GM23338 (cell line): Measurements from ENCODE around the gene COX15. TPM values are rescaled to one million over a fixed set of nuclear protein-coding genes. Genes with fewer than 3 reads are reported as not detected.

Experiments
- ATAC-seq: fragments of 200-7000 bp; cut with Tn5 transposase; 3 replicates; pipeline ENCODE4 v1.9.1; 2020
- DNase-seq: peaks from one replicate; pipeline ENCODE4 v3.0.0-alpha.2; 2015; ENCODE audit warnings: low spot score
- H2AFZ ChIP-seq: fragments of 200-600 bp; sonication (generic); 2 replicates; pipeline ENCODE4 v1.8.0; 2016; ENCODE audit warnings: antibody characterized with exemption, mild to moderate bottlenecking, moderate library complexity
- H3F3A ChIP-seq: fragments of 200-600 bp; sonication (generic); replicated peaks from 2 replicates; pipeline ENCODE4 v1.8.0; 2017; ENCODE audit warnings: antibody characterized with exemption, mixed run types, low read depth
- H3K27ac ChIP-seq: fragments of 200-600 bp; sonication (generic); 2 replicates; pipeline ENCODE4 v1.6.1; 2016; ENCODE audit warnings: low read depth
- H3K27me3 ChIP-seq: fragments of 200-600 bp; sonication (generic); 2 replicates; pipeline ENCODE4 v1.8.0; 2016; ENCODE audit warnings: mild to moderate bottlenecking, mixed run types, moderate library complexity; ENCODE audit not compliant: insufficient read depth
- H3K36me3 ChIP-seq: fragments of 200-600 bp; sonication (generic); 2 replicates; pipeline ENCODE4 v1.8.0; 2016; ENCODE audit warnings: mild to moderate bottlenecking; ENCODE audit not compliant: insufficient read depth
- H3K4me1 ChIP-seq: fragments of 200-600 bp; sonication (generic); 2 replicates; pipeline ENCODE4 v1.8.0; 2016; ENCODE audit warnings: mild to moderate bottlenecking, moderate library complexity; ENCODE audit not compliant: insufficient read depth
- H3K4me2 ChIP-seq: fragments of 200-600 bp; sonication (generic); 2 replicates; pipeline ENCODE4 v1.7.1; 2017; ENCODE audit warnings: mixed run types
- H3K4me3 ChIP-seq: fragments of 200-600 bp; sonication (generic); 2 replicates; pipeline ENCODE4 v1.6.1; 2016; ENCODE audit warnings: mixed run types
- H3K79me2 ChIP-seq: fragments of 200-600 bp; sonication (generic); replicated peaks from 2 replicates; pipeline ENCODE4 v1.8.0; 2017; ENCODE audit warnings: mild to moderate bottlenecking; ENCODE audit not compliant: insufficient read depth
- H3K9me2 ChIP-seq: fragments of 200-600 bp; sonication (generic); 2 replicates; pipeline ENCODE4 v1.8.0; 2017; ENCODE audit not compliant: insufficient read depth
- H4K20me1 ChIP-seq: fragments of 200-600 bp; sonication (generic); replicated peaks from 2 replicates; pipeline ENCODE4 v1.8.0; 2017; ENCODE audit warnings: mild to moderate bottlenecking; ENCODE audit not compliant: insufficient read depth
- H3K27ac Mint-ChIP-seq: 2 replicates; pipeline ENCODE4 v1.8.0; 2020; ENCODE audit warnings: inconsistent platforms, mild to moderate bottlenecking, moderate library complexity, mixed read lengths
- H3K27me3 Mint-ChIP-seq: 3 replicates; pipeline ENCODE4 v1.8.0; 2022; ENCODE audit warnings: low read depth, mild to moderate bottlenecking, moderate library complexity, mixed read lengths, inconsistent platforms; ENCODE audit not compliant: insufficient read depth, poor library complexity
- H3K36me3 Mint-ChIP-seq: 3 replicates; pipeline ENCODE4 v1.8.0; 2021; ENCODE audit warnings: low read depth, mild to moderate bottlenecking, inconsistent platforms, moderate library complexity, mixed read lengths
- H3K4me1 Mint-ChIP-seq: 3 replicates; pipeline ENCODE4 v1.8.0; 2020; ENCODE audit warnings: mild to moderate bottlenecking, inconsistent platforms, mixed read lengths
- H3K4me3 Mint-ChIP-seq: 3 replicates; pipeline ENCODE4 v1.8.0; 2021; ENCODE audit warnings: moderate library complexity, mild to moderate bottlenecking, inconsistent platforms, mixed read lengths
- H3K9me3 Mint-ChIP-seq: 3 replicates; pipeline ENCODE4 v1.8.0; 2020; ENCODE audit warnings: moderate library complexity, mild to moderate bottlenecking, inconsistent platforms, mixed read lengths
- CREB1 ChIP-seq: fragments of 250-450 bp; sonication (Bioruptor Pico); IDR thresholded peaks from 2 replicates; pipeline ENCODE4 v1.5.0; 2020; ENCODE audit warnings: low read depth, mild to moderate bottlenecking, moderate library complexity
- EZH2 ChIP-seq: fragments of 200-600 bp; sonication (generic); IDR thresholded peaks from one replicate; pipeline ENCODE4 v1.8.0; 2017; ENCODE audit warnings: antibody characterized with exemption, mild to moderate bottlenecking, low read depth; ENCODE audit not compliant: unreplicated experiment
- EZH2phosphoT487 ChIP-seq: fragments of 200-600 bp; sonication (generic); IDR thresholded peaks from one replicate; pipeline ENCODE4 v1.8.1; 2018; ENCODE audit warnings: antibody characterized with exemption; ENCODE audit not compliant: unreplicated experiment
- JUNB ChIP-seq: IDR thresholded peaks from one replicate; pipeline ENCODE4 v1.6.1; 2016; ENCODE audit warnings: antibody characterized with exemption; ENCODE audit not compliant: unreplicated experiment
- NANOG ChIP-seq: IDR thresholded peaks from 2 replicates; pipeline ENCODE4 v1.6.1; 2016; ENCODE audit warnings: antibody characterized with exemption, borderline replicate concordance
- POLR2AphosphoS5 ChIP-seq: IDR thresholded peaks from 2 replicates; pipeline ENCODE4 v1.6.1; 2016; ENCODE audit warnings: antibody characterized with exemption, low read depth
- ZNF114 ChIP-seq: fragments of 250-450 bp; sonication (Bioruptor Pico); IDR thresholded peaks from 2 replicates; pipeline ENCODE4 v1.5.0; 2020; ENCODE audit warnings: mild to moderate bottlenecking, moderate library complexity
- ZNF331 ChIP-seq: fragments of 250-450 bp; sonication (Bioruptor Pico); IDR thresholded peaks from 2 replicates; pipeline ENCODE4 v1.5.0; 2020; ENCODE audit warnings: low read depth, mild to moderate bottlenecking, moderate library complexity
- polyA plus RNA-seq: library from polyadenylated mRNA; unstranded; fragments of >200 nt; fragmentation: Nextera tagmentation; extraction: Ambion mirVana; gene quantifications from 2 replicates; pipeline ENCODE4 v1.2.1, GENCODE V29; 2016
- total RNA-seq: library from RNA; depleted of rRNA; stranded (reverse); fragments of >200 nt; shearing (Covaris generic); gene quantifications from 2 replicates; pipeline ENCODE4 v1.2.3, GENCODE V29; 2014
- TF ChIP-seq, protein P1 (sequence below), 2 experiments: fragments of 200-600 bp in 1 of 2; sonication (generic) in 1 of 2; conservative IDR thresholded peaks; 2 replicates each; pipeline versions ENCODE4 v1.5.1 to v1.6.1; 2016 to 2017; ENCODE audit warnings: antibody characterized with exemption in 2 of 2, low read depth in 2 of 2, mild to moderate bottlenecking in 2 of 2, moderate library complexity in 1 of 2
- TF ChIP-seq, protein P2 (sequence below): fragments of 250-450 bp; sonication (Bioruptor Pico); IDR thresholded peaks from 2 replicates; pipeline ENCODE4 v1.5.0; 2020; ENCODE audit warnings: mild to moderate bottlenecking, moderate library complexity
- TF ChIP-seq, protein P3 (sequence below): IDR thresholded peaks from one replicate; pipeline ENCODE4 v1.6.1; 2018; ENCODE audit warnings: antibody characterized with exemption; ENCODE audit not compliant: unreplicated experiment

Gene COX15
- total and polyA plus RNA-seq, 2 experiments from 2014 or later = 22.3 to 38.1 TPM

DNA sequence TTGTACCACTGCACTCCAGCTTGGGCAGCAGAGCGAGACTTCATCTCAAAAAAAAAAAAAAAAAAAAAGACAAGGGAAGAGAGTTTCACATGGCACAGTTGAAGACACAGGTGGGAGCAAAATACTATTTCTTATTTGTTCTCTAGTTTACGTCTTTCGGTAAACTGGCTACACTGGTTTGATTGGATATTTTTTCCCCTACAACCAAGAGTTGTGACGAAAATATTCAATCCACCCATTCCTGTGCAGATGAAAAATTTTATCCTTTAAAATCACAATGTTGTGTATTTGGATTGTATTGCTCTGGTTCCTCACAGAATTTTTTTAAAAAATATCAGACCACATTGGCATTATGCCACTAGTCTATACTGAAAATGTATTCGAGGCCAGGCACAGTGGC lies 36.0 kb upstream of the COX15 start (continued):
- TF ChIP-seq NANOG (no peak), EZH2phosphoT487 (no peak), JUNB (no peak), CREB1 (CRISPR knock-in tag) (no peak), EZH2 (no peak)
- TF ChIP-seq, protein P1, sequence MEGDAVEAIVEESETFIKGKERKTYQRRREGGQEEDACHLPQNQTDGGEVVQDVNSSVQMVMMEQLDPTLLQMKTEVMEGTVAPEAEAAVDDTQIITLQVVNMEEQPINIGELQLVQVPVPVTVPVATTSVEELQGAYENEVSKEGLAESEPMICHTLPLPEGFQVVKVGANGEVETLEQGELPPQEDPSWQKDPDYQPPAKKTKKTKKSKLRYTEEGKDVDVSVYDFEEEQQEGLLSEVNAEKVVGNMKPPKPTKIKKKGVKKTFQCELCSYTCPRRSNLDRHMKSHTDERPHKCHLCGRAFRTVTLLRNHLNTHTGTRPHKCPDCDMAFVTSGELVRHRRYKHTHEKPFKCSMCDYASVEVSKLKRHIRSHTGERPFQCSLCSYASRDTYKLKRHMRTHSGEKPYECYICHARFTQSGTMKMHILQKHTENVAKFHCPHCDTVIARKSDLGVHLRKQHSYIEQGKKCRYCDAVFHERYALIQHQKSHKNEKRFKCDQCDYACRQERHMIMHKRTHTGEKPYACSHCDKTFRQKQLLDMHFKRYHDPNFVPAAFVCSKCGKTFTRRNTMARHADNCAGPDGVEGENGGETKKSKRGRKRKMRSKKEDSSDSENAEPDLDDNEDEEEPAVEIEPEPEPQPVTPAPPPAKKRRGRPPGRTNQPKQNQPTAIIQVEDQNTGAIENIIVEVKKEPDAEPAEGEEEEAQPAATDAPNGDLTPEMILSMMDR (conservative IDR thresholded peaks at IDR 0.05; ENCODE audit: low read depth in 2 of 2) = no peak

DNA sequence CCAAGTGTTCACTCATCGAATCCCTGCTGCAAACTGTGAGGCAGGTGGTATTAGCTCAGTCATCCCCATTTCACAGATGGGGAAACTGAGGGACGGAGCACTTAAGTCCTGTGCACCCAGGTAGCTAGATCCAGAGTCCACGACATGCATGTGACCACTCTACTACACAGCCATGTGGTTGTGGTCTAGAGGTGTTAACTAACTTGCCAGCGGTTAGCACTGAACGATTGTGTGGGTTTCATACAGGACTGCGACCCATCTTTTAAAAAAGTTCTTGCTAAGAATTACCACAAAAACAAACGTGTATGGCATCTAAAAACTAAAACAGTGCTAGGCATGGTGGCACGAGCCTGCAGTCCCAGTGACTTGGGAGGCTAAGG lies 34.4 kb upstream of the COX15 start:
- H3K4me3 ChIP-seq = no peak overlapping the region
- H4K20me1 ChIP-seq = no peaks in the 10 kb centered on the region; the same call in 1 of the 2 replicates
- H3K9me3 Mint-ChIP-seq = no peaks in the 10 kb centered on the region
- no peak overlapping the region for H3K4me2 ChIP-seq
- ATAC-seq = no peak
- no peak overlapping the region for H3K27ac ChIP-seq
- H3K27me3 ChIP-seq = no peaks in the 10 kb centered on the region
- no peaks in the 10 kb centered on the region for H3K27me3 Mint-ChIP-seq
- no peaks in the 10 kb centered on the region for H3F3A ChIP-seq
- peaks cover under 1% of the 10 kb centered on the region; the same call in 2 of the 3 replicates for H3K36me3 Mint-ChIP-seq
- H3K36me3 ChIP-seq = no peaks in the 10 kb centered on the region
- no peak overlapping the region for H2AFZ ChIP-seq
- peaks cover 4% of the 10 kb centered on the region; the same call in 1 of the 2 replicates for H3K9me2 ChIP-seq
- no peak for DNase-seq
- H3K79me2 ChIP-seq = no peaks in the 10 kb centered on the region
- H3K4me1 Mint-ChIP-seq = no peaks in the 10 kb centered on the region
- H3K27ac Mint-ChIP-seq = no peak overlapping the region
- no peaks in the 10 kb centered on the region for H3K4me1 ChIP-seq
- H3K4me3 Mint-ChIP-seq = no peak overlapping the region
- TF ChIP-seq ZNF114 (CRISPR knock-in tag) (no peak), POLR2AphosphoS5 (no peak), NANOG (no peak), ZNF331 (CRISPR knock-in tag) (no peak), CREB1 (CRISPR knock-in tag) (no peak), EZH2phosphoT487 (no peak)
- TF ChIP-seq, protein P2, sequence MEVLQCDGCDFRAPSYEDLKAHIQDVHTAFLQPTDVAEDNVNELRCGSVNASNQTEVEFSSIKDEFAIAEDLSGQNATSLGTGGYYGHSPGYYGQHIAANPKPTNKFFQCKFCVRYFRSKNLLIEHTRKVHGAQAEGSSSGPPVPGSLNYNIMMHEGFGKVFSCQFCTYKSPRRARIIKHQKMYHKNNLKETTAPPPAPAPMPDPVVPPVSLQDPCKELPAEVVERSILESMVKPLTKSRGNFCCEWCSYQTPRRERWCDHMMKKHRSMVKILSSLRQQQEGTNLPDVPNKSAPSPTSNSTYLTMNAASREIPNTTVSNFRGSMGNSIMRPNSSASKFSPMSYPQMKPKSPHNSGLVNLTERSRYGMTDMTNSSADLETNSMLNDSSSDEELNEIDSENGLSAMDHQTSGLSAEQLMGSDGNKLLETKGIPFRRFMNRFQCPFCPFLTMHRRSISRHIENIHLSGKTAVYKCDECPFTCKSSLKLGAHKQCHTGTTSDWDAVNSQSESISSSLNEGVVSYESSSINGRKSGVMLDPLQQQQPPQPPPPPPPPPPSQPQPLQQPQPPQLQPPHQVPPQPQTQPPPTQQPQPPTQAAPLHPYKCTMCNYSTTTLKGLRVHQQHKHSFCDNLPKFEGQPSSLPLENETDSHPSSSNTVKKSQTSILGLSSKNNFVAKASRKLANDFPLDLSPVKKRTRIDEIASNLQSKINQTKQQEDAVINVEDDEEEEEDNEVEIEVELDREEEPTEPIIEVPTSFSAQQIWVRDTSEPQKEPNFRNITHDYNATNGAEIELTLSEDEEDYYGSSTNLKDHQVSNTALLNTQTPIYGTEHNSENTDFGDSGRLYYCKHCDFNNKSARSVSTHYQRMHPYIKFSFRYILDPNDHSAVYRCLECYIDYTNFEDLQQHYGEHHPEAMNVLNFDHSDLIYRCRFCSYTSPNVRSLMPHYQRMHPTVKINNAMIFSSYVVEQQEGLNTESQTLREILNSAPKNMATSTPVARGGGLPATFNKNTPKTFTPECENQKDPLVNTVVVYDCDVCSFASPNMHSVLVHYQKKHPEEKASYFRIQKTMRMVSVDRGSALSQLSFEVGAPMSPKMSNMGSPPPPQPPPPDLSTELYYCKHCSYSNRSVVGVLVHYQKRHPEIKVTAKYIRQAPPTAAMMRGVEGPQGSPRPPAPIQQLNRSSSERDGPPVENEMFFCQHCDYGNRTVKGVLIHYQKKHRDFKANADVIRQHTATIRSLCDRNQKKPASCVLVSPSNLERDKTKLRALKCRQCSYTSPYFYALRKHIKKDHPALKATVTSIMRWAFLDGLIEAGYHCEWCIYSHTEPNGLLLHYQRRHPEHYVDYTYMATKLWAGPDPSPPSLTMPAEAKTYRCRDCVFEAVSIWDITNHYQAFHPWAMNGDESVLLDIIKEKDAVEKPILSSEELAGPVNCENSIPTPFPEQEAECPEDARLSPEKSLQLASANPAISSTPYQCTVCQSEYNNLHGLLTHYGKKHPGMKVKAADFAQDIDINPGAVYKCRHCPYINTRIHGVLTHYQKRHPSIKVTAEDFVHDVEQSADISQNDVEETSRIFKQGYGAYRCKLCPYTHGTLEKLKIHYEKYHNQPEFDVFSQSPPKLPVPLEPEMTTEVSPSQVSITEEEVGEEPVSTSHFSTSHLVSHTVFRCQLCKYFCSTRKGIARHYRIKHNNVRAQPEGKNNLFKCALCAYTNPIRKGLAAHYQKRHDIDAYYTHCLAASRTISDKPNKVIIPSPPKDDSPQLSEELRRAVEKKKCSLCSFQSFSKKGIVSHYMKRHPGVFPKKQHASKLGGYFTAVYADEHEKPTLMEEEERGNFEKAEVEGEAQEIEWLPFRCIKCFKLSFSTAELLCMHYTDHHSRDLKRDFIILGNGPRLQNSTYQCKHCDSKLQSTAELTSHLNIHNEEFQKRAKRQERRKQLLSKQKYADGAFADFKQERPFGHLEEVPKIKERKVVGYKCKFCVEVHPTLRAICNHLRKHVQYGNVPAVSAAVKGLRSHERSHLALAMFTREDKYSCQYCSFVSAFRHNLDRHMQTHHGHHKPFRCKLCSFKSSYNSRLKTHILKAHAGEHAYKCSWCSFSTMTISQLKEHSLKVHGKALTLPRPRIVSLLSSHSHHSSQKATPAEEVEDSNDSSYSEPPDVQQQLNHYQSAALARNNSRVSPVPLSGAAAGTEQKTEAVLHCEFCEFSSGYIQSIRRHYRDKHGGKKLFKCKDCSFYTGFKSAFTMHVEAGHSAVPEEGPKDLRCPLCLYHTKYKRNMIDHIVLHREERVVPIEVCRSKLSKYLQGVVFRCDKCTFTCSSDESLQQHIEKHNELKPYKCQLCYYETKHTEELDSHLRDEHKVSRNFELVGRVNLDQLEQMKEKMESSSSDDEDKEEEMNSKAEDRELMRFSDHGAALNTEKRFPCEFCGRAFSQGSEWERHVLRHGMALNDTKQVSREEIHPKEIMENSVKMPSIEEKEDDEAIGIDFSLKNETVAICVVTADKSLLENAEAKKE (CRISPR knock-in tag) = no peak
- TF ChIP-seq, protein P3, sequence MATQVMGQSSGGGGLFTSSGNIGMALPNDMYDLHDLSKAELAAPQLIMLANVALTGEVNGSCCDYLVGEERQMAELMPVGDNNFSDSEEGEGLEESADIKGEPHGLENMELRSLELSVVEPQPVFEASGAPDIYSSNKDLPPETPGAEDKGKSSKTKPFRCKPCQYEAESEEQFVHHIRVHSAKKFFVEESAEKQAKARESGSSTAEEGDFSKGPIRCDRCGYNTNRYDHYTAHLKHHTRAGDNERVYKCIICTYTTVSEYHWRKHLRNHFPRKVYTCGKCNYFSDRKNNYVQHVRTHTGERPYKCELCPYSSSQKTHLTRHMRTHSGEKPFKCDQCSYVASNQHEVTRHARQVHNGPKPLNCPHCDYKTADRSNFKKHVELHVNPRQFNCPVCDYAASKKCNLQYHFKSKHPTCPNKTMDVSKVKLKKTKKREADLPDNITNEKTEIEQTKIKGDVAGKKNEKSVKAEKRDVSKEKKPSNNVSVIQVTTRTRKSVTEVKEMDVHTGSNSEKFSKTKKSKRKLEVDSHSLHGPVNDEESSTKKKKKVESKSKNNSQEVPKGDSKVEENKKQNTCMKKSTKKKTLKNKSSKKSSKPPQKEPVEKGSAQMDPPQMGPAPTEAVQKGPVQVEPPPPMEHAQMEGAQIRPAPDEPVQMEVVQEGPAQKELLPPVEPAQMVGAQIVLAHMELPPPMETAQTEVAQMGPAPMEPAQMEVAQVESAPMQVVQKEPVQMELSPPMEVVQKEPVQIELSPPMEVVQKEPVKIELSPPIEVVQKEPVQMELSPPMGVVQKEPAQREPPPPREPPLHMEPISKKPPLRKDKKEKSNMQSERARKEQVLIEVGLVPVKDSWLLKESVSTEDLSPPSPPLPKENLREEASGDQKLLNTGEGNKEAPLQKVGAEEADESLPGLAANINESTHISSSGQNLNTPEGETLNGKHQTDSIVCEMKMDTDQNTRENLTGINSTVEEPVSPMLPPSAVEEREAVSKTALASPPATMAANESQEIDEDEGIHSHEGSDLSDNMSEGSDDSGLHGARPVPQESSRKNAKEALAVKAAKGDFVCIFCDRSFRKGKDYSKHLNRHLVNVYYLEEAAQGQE = no peak
- TF ChIP-seq, protein P1 (conservative IDR thresholded peaks at IDR 0.05; ENCODE audit: low read depth in 2 of 2) = no peak
